ENCODE data around the gene IL20.

DNA sequence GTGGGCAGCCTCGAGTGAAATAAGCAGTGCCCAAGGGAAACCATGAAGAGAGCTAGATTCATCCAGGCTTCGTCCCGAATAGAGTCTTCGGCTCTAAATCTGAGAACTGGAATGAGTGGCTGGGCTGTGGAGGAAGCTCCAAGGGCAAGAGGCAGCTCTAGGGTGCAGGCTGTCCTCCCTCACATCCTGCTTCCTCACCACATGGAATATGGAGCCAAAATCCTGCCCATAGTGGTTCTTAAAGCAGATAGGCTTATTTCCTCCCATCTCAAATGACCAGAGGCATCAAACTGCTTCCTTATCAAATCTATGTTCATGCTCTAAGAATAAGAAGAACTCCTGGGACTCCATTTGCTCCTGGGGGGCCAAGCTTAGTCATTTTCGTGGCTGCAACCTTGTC, 34.3 kb downstream of the IL20 start:
- TF ChIP-seq, protein P1, sequence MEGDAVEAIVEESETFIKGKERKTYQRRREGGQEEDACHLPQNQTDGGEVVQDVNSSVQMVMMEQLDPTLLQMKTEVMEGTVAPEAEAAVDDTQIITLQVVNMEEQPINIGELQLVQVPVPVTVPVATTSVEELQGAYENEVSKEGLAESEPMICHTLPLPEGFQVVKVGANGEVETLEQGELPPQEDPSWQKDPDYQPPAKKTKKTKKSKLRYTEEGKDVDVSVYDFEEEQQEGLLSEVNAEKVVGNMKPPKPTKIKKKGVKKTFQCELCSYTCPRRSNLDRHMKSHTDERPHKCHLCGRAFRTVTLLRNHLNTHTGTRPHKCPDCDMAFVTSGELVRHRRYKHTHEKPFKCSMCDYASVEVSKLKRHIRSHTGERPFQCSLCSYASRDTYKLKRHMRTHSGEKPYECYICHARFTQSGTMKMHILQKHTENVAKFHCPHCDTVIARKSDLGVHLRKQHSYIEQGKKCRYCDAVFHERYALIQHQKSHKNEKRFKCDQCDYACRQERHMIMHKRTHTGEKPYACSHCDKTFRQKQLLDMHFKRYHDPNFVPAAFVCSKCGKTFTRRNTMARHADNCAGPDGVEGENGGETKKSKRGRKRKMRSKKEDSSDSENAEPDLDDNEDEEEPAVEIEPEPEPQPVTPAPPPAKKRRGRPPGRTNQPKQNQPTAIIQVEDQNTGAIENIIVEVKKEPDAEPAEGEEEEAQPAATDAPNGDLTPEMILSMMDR (IDR thresholded peaks at IDR 0.05), result no peak
- TF ChIP-seq POLR2A (IDR thresholded peaks at IDR 0.05), result no peak
